PC-9 (cell line): Measurements from ENCODE around the gene CNIH3.

Experiments
- EZH2 ChIP-seq: fragments of 200-600 bp; sonication (generic); IDR thresholded peaks from 2 replicates; pipeline ENCODE4 v1.8.0; 2017; ENCODE audit warnings: antibody characterized with exemption, low read depth
- TF ChIP-seq, protein P1 (sequence below): fragments of 200-600 bp; sonication (generic); conservative IDR thresholded peaks from 2 replicates; pipeline ENCODE4 v1.6.1; 2017; ENCODE audit warnings: mixed run types, antibody characterized with exemption, mild to moderate bottlenecking, moderate library complexity

DNA sequence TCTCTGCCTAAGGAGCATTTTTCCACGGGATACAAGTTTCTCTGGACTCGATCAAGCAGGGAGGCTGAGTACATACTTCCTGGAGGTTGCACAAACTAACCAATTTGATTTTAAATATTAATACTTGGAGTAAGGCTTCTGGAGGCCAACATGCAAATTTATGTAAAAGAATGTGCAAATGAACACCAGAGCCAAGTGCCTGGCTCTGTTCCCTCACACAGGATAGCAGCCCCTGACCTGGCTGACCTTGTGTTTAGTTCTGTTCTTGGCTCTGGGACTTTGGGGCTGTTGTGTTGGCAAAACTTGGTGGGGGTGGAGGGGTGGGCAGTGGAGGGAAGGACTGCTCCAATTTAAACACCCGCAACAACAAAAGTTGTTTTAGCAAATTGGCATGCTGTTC is 34.2 kb downstream of the CNIH3 start:
- TF ChIP-seq, protein P1, sequence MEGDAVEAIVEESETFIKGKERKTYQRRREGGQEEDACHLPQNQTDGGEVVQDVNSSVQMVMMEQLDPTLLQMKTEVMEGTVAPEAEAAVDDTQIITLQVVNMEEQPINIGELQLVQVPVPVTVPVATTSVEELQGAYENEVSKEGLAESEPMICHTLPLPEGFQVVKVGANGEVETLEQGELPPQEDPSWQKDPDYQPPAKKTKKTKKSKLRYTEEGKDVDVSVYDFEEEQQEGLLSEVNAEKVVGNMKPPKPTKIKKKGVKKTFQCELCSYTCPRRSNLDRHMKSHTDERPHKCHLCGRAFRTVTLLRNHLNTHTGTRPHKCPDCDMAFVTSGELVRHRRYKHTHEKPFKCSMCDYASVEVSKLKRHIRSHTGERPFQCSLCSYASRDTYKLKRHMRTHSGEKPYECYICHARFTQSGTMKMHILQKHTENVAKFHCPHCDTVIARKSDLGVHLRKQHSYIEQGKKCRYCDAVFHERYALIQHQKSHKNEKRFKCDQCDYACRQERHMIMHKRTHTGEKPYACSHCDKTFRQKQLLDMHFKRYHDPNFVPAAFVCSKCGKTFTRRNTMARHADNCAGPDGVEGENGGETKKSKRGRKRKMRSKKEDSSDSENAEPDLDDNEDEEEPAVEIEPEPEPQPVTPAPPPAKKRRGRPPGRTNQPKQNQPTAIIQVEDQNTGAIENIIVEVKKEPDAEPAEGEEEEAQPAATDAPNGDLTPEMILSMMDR, result no peak
- TF ChIP-seq EZH2, result no peak
